HG02885 (cell line): ENCODE data around the gene LIPE.
"Not testable (repeated sequence)": the region's sequence is repeated elsewhere in the genome, so short reads cannot be mapped to it uniquely, and the experiment has no call there.

Experiments used
- ATAC-seq: cut with Tn5 transposase; IDR thresholded peaks from one replicate; pipeline ENCODE4 v1.9.1; 2021; ENCODE audit warnings: mild to moderate bottlenecking; ENCODE audit not compliant: unreplicated experiment, poor library complexity

LIPE gene

DNA sequence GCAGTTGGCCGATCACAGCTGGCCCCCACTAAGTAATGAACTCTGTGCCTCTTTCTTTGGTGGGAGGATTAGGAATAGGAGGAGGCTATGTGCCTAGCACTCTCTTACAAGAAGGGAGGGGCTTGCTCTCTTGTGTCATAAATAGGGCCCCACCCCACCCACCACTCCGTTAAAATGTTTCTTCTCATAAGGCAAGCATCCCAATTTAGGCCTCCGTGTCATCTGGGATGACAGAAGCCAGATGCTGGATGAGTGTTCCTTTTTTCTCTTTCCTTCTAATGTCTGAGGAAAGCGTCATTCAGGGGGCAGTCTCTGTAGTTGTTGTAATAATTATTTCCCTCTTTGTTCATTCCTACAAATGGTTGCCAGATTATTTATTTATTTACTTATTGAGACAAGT lies at the start of gene LIPE:
Gene LIPE (minus strand): TSS at position 76 of the 400 bp plus-strand sequence. CDS start 239 bp downstream, outside the sequence.
- no peak for ATAC-seq

- no peak for ATAC-seq
These were observed 48.2 kb upstream of the LIPE start for GRCh38 chr19:42475366-42475765.

GRCh38 chr19:42474743-42475142 lies 47.6 kb upstream of the LIPE start:
- ATAC-seq: no peak

DNA sequence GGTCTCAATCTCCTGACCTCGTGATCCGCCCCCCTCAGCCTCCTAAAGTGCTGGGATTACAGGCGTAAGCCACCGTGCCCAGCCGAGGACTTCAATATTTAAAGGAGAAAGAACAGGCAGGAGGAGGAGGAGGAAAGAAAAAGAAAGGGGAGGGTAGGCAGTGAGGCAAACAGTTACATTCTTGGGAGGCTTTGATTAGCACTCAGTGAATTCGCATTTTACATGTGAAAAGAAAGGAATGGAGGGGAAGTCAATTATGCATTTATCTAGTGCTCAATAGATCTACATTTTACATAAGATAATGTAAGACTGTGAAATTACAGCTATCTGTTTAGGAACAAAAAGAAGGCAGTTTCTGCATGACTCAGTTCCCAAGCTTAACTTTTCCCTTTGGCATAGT lies 46.5 kb upstream of the LIPE start:
- no peak for ATAC-seq

DNA sequence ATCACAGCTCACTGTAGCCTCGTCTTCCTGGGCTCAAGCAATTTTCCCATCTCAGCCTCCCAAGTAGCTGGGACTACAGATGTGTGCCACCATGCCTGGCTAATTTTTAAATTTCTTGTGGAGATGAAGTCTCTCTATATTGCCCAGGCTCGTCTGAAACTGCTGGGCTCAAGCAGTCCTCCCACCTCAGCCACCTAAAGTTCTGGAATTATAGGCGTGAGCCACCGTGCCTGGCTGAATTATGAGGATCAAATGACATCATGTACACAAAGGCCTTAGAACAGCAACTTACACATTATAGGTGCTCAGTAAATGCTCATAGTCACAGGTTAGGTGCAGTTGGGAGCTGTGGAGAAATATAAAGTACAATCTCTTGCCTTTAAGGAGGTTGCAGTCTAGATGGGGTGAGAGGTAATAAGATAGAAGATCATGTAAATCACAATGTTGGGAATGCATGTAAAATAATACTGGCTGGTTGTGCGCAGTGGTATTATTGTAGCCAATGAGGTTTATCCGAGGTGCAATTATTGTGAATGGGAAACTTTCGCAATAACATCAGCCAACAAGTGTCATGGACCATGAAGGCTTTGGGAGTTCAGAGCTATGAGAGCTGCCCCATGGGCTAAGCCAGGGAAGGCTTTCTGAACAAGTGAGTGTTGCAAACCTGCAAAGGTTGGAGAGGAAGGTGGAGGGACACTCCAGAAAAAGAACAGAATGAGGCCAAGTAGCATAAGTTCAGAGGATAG lies 45.4 kb upstream of the LIPE start:
- no peak for ATAC-seq

DNA sequence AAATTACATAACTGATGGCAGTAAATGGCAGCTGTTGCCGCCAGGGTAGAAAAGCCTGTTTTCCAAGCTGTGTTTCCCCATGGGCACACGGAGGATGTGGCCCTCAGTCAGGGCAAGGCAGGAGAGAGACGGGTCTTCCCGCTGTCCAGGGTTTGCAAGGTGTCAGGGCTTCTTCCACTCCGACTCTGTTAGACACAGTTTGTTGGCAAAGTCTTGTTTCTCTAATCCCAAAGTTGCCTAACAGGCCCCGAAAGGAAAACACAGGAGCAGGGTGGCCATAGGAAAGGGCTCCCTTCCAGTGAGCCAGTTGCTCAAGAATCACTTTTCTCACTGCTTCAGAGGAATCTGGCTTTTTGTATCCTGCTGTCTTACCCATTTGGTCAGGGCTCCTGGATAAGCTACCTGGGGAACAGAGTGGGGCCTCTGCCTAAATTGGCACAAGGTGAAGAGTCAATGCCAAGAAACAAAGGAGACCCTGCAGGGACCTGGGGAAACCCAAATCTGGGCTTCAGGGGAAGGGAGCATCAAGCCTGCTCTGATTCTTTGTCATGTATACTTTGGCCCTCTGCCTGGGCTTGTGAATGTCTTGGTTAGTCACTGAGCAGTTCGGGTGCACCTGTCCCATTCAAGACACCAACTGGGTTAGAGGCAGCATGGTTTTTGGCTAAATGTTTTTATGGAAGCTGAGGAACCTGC lies 44.5 kb upstream of the LIPE start:
- ATAC-seq: no peak

DNA sequence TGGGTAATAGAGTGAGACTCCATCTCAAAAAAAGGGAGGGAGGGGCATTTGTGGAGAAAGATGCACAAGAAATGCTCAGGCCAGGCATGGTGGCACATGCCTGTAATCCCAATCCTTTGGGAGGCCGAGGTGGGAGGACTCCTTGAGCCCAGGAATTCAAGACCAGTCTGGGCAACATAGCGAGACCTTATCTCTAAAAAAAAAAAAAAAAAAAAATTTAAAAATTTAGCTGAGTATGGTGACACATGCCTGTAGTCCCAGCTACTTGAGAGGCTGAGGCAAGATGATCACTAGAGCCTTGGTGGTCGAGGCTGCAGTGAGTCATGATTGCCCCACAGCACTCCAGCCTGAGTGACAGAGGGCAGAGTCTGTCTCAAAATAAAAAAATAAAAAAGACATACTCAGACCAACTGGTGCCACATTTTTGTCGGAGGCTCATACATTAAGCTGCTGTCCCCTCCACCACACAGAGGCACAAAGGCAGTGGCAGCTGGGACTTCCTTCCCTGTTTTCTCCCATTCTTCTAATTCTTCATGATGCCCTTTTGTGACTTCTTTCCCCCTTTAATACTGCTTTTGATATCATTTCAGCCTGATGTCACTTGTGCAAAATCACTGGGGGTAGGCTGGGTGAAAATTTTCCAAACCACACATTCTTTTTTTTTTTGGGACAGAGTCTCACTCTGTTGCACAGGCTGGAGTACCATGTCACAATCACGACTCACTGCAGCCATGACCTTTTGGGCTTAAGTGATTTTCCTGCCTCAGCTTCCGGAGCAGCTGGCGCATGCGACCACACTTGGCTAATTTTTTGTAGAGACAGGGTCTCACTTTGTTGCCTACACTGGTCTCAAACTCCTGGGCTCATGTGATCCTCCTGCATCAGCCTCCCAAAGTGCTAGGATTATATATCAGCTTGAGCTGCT lies 42.4 kb upstream of the LIPE start:
- ATAC-seq: no peak

- no peak for ATAC-seq
These were observed 41.1 kb upstream of the LIPE start for GRCh38 chr19:42468273-42468796.

DNA sequence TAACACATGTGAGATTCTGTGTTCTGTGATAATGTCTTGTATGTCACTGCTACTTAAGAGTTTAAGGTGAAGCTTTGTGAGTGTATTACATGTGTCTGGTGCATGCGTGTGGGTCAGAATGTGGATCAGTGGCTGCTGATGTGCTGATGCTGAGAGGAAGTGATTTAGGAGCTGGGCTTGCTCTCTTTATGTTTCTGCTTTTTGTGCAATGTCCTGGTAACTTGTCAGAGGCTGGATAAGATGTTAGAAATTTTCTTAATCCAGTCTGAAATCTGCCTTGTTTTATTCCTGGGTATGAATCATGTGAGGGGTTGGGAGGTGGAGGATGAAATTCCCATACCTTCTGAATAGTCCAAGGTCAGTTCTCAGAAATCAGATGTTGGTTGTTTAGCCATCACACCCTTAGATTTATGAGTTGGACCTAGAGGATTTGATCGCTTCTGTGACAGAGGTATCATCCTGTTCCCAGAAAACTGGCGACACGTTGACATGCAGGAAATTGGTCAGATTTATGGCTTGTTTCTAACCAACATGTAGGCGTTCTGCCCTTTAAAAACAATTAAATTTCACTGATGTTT lies 40.1 kb upstream of the LIPE start:
- no peak for ATAC-seq

DNA sequence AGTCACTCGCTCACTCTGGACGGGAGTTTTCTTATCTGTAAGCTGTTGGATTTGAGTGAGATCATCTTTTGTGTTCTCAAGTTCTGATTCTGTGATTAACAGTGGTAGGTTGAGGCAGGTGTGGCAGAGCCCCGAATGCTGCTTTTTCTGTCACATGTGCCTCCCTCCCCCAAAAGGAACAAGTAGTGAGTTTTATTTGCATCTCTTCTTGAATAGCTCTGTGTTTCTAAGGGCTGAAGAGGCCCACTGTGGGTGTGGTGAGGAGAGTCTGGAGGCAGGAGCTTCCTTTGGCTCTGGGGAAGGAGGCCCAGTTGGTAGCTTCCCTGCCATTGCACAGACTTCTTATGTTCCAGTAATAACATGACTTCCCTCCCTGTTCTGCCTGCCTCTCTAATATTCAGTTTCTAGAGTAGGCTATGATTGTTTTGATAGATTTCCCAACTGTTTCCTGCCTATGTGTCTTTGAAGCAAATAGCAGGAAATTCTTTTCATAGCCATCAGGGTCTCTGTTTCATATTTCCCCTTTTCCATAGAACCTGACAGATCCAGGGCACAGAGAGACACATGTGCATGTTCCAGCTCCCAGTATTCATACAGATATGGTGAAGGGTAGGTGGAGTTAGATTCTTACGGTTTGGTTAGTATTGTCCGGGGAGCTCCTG lies 39.5 kb upstream of the LIPE start:
- ATAC-seq: peak; percentile 23

GRCh38 chr19:42465827-42466280 lies 38.7 kb upstream of the LIPE start:
- ATAC-seq: peak; percentile 75

DNA sequence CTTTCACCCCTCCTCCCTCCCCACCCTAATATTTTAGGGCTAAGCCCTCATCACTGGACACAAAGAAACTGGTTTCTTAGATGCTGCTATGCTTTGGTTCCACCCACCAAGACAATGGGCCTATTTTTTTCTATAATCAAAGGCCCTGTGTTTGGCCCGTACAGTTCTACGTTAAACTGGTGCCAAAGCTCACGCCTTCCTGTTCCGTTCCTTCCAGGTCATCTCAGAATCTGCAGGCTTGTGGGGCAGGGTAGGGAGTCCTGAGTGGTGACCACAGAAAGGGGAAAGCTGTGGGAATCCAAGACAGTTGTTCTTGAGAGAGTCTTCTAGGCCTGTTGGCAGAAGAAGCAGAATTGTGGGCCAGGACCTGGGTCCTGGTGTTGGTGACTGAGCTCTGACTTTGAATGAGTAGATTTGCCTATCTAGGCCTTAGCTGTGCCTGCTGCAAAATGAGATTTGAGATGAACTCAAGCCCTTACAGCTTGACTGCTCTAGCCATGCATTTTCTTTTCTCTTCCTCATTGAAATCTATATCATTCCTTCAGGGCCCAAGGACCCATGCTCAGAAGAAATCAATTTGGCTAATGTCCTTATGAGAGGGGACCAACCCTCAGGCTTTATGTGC lies 34.6 kb upstream of the LIPE start:
- no peak for ATAC-seq

GRCh38 chr19:42461231-42461630 lies 34.0 kb upstream of the LIPE start:
- ATAC-seq: not testable (repeated sequence)

DNA sequence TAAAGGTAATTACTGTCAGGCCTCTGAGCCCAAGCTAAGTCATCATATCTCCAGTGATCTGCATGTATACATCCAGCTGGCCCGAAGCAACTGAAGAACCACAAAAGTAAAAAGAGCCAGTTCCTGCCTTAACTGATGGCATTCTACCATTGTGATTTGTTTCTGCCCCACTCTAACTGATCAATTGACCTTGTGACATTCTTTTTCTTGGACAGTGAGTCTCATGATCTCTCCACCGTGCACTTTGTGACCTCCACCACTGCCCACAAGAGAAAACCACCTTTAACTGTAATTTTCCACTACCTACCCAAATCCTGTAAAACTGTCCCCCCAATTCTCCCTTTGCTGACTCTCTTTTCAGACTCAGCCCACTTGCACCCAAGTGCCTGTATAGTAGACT lies 32.7 kb upstream of the LIPE start:
- no peak for ATAC-seq

- ATAC-seq: no peak
These were observed 28.5 kb upstream of the LIPE start for GRCh38 chr19:42455621-42456081.

DNA sequence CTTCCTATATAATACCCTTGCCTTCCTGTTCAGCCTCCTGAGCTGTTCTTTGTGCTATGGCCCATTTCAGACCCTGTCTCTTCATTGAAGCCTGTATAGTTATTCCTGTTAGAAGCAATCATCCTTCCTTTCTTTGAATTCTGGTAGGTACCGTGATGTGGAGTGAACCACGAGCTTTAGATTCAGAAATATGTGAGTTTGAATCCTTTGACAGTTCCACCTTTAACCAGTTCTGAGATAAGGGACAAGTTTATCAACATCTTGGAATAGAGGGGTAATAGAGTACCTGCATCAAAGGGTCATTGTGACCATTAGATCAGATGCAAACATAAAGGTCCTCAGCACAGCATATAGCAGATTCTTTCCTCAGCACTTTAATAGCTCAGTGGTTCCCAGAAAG lies 27.9 kb upstream of the LIPE start:
- no peak for ATAC-seq

DNA sequence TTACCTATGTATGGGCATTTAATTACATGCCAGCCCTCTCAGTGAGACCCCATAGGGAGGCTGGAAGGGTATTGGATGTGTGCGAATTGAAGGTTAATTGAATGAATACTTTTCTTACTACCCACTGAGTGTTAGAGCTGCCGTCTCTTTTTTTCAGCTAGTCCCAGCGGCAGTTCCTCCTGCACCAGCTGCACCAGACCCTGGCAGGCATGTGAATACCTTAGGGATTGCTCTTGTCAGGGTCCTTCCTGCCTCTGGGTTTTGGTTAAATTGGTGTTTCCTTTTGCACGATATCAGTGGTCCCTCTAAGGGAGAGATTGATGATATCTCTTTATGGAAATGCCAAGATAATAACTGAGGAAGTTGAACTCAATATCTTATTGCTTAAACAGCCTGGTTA lies 25.4 kb upstream of the LIPE start:
- no peak for ATAC-seq

- ATAC-seq: peak; percentile 69
These were observed 23.2 kb upstream of the LIPE start for GRCh38 chr19:42450314-42450934.

DNA sequence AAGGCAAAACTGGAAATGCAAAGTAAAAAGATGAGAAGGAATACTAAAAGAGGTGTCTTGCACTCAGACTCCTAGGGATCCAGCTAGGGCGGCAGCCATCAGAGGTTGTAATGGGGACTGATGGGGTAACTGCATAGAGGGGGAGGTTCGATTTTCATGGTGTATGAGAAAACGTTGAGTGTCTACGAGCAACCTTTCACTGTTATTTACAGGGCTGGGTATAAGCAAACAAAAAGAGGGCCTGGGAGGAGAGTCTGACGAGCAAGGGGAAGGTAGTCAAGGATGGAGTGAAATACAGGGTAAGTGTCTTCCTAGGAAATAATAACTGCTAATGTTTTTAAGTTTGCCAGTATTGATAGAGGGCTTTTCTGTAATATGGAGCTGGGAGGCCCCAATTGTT lies 21.1 kb upstream of the LIPE start:
- not testable (repeated sequence) for ATAC-seq
